ENCODE measurements around the gene GABRP.

- TF ChIP-seq RARB (CRISPR knock-in tag; IDR thresholded peaks at IDR 0.05), result no peak
- no peak for TF ChIP-seq ZNF70 (CRISPR knock-in tag; IDR thresholded peaks at IDR 0.05)
- TF ChIP-seq, protein P1, sequence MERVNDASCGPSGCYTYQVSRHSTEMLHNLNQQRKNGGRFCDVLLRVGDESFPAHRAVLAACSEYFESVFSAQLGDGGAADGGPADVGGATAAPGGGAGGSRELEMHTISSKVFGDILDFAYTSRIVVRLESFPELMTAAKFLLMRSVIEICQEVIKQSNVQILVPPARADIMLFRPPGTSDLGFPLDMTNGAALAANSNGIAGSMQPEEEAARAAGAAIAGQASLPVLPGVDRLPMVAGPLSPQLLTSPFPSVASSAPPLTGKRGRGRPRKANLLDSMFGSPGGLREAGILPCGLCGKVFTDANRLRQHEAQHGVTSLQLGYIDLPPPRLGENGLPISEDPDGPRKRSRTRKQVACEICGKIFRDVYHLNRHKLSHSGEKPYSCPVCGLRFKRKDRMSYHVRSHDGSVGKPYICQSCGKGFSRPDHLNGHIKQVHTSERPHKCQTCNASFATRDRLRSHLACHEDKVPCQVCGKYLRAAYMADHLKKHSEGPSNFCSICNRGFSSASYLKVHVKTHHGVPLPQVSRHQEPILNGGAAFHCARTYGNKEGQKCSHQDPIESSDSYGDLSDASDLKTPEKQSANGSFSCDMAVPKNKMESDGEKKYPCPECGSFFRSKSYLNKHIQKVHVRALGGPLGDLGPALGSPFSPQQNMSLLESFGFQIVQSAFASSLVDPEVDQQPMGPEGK (CRISPR knock-in tag; IDR thresholded peaks at IDR 0.05; ENCODE audit: borderline replicate concordance), result no peak
- TF ChIP-seq ZNF8 (CRISPR knock-in tag; IDR thresholded peaks at IDR 0.05), result no peak
- TF ChIP-seq, protein P2, sequence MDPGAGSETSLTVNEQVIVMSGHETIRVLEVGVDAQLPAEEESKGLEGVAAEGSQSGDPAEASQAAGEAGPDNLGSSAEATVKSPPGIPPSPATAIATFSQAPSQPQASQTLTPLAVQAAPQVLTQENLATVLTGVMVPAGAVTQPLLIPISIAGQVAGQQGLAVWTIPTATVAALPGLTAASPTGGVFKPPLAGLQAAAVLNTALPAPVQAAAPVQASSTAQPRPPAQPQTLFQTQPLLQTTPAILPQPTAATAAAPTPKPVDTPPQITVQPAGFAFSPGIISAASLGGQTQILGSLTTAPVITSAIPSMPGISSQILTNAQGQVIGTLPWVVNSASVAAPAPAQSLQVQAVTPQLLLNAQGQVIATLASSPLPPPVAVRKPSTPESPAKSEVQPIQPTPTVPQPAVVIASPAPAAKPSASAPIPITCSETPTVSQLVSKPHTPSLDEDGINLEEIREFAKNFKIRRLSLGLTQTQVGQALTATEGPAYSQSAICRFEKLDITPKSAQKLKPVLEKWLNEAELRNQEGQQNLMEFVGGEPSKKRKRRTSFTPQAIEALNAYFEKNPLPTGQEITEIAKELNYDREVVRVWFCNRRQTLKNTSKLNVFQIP (CRISPR knock-in tag; IDR thresholded peaks at IDR 0.05; ENCODE audit: borderline replicate concordance, low read depth), result no peak
Measured at GRCh38 chr5:170832241-170832640, 48.7 kb downstream of the GABRP start.
